Measurements from ENCODE around the gene DOCK2.

Gene DOCK2

DNA sequence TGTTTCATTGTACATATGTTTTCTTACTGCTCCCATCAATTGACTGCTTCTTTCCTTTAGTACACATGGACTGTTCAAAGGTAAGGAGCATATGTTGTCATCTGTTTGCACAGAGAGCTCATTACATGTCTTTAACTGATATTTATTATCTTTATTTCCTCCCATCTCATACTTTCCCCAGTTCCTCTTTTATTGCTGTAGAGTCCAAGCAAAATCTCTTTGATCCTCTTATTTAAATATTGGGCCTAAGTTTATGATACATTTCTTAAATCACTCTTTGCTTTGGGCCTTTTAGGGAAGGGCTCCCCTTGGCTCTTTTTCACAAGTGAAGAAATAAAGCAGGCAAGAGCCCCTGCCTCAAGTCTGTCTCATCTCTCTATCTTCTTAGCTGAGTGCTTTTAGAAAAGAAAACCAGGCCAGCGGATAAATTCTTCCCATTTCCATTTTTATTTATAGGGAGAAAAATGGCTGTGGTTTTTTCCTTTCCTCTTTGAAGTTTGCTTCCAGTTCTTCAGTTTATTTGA is 152.4 kb downstream of the DOCK2 start:
- Histone ChIP-seq H3K4me1 (peaks cover 0 to 7% (median 0%) of the 10 kb centered on the region in 10 experiments; a peak in 3 of 20 replicates), H3K27ac (no peak overlapping the region), H4K20me1 (peaks cover 0 to 77% (median 0%) of the 10 kb centered on the region in 11 experiments; a peak in 4 of 22 replicates), H3K9me3 (replicated peaks in 1 of 11) (no peaks in the 10 kb centered on the region), H3K4me3 (no peak overlapping the region), H3K36me3 (peaks cover 13 to 99% (median 37%) of the 10 kb centered on the region in 11 experiments; a peak in 21 of 22 replicates), H3K9ac (no peak overlapping the region), H3K27me3 (no peaks in the 10 kb centered on the region), H3K4me2 (no peak overlapping the region)
- no peak for TF ChIP-seq Cebpa-rat (IDR thresholded peaks at IDR 0.05)

GRCh38 chr5:169791251-169791650 is 154.2 kb downstream of the DOCK2 start:
- TF ChIP-seq Cebpa-rat (IDR thresholded peaks at IDR 0.05): no peak
- Histone ChIP-seq H4K20me1 (peaks cover 0 to 69% (median 0%) of the 10 kb centered on the region in 11 experiments; a peak in 5 of 22 replicates), H3K27me3 (no peaks in the 10 kb centered on the region), H3K27ac (no peak overlapping the region), H3K4me3 (no peak overlapping the region), H3K9ac (no peak overlapping the region), H3K4me2 (0 out of 22 replicates have a peak overlapping the region, but pooled peaks of 2 of the 11 experiments have one; percentile 4), H3K4me1 (peaks cover 0 to 7% (median 0%) of the 10 kb centered on the region in 10 experiments; a peak in 3 of 20 replicates), H3K9me3 (replicated peaks in 1 of 11) (no peaks in the 10 kb centered on the region), H3K36me3 (peaks cover 10 to 99% (median 46%) of the 10 kb centered on the region in 11 experiments; a peak in 21 of 22 replicates)

DNA sequence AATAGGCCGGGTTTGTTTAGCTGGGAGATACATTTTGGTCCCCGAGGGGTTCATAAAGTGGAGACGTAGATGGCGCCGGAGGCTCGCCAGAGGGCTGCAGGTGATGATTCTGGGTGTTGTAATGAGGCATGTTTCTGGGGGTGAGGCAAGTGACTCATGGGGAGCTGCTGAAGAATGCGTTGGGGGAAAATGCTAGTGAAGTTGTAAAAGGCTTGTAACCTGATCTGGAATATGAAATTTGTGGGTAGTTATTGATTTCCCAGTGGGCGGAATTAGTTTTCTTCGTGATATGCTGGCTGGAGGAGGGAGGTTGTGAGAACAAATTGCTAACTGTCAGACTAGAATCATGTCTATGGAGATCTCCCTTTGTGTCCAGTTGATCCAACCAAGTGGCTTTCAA is 158.3 kb downstream of the DOCK2 start:
- Histone ChIP-seq H3K27ac (no peak overlapping the region), H3K9ac (no peak overlapping the region), H3K4me1 (peaks cover 0 to 10% (median under 1%) of the 10 kb centered on the region in 10 experiments; a peak in 5 of 20 replicates), H3K36me3 (peaks cover 11 to 99% (median 65%) of the 10 kb centered on the region in 11 experiments; a peak in 21 of 22 replicates), H4K20me1 (peaks cover 0 to 62% (median 0%) of the 10 kb centered on the region in 11 experiments; a peak in 5 of 22 replicates), H3K4me3 (no peak overlapping the region), H3K4me2 (no peak overlapping the region), H3K9me3 (replicated peaks in 1 of 11) (no peaks in the 10 kb centered on the region), H3K27me3 (no peaks in the 10 kb centered on the region)
- TF ChIP-seq Cebpa-rat (IDR thresholded peaks at IDR 0.05): no peak

DNA sequence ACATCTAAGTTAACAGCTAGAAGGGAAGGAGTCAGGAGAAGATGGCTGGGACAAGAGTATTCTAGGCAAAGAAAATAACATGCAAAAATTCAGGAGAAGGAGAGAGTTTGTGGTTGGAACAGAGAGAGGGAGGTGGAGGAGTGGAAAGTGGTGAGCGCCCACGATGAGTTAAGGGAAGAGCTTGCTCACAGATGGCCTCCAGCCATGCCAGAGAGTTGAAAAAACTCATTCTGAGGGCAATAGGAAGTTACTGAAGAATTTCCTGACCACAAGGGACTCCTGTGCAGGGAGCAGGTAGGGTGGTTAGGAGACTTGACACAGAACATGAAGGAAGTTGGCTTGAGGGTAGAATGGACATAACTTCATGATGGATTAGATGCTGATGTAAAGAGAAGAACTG is 159.7 kb downstream of the DOCK2 start:
- no peak overlapping the region for H3K4me2 ChIP-seq
- H3K9me3 ChIP-seq (replicated peaks in 1 of 11): no peaks in the 10 kb centered on the region
- TF ChIP-seq Cebpa-rat (IDR thresholded peaks at IDR 0.05): no peak
- H3K9ac ChIP-seq: no peak overlapping the region
- H3K27ac ChIP-seq: no peak overlapping the region
- H3K27me3 ChIP-seq: no peaks in the 10 kb centered on the region
- H3K36me3 ChIP-seq: peaks cover 11 to 98% (median 65%) of the 10 kb centered on the region in 11 experiments; a peak in 21 of 22 replicates
- H3K4me1 ChIP-seq: peaks cover 0 to 15% (median 5%) of the 10 kb centered on the region in 10 experiments; a peak in 7 of 20 replicates
- no peak overlapping the region for H3K4me3 ChIP-seq
- peaks cover 0 to 62% (median 0%) of the 10 kb centered on the region in 11 experiments; a peak in 5 of 22 replicates for H4K20me1 ChIP-seq

DNA sequence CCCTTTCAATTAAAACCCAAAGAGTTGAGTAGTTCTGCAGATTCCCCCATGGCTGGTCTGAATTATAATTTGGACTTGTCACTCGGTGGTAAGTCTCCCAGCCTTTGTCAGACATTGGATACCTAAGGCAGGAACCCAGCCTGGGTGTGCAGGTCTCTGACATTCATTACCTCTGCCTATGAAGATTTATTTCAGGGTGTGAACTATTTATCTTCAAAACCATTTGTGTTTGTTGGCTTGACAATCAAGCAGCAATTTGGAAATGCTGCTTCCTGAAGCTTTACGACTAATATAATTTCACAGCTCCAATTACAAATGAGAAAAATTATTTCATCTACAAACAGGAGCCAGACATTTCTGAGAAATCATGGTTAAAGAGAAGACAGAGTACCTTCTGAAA is 160.5 kb downstream of the DOCK2 start:
- H3K4me3 ChIP-seq: no peak overlapping the region
- H3K9me3 ChIP-seq (replicated peaks in 1 of 11): no peaks in the 10 kb centered on the region
- H3K27ac ChIP-seq: no peak overlapping the region
- no peak overlapping the region for H3K4me2 ChIP-seq
- H4K20me1 ChIP-seq: peaks cover 0 to 69% (median 0%) of the 10 kb centered on the region in 11 experiments; a peak in 5 of 22 replicates
- no peaks in the 10 kb centered on the region for H3K27me3 ChIP-seq
- H3K36me3 ChIP-seq: peaks cover 11 to 97% (median 63%) of the 10 kb centered on the region in 11 experiments; a peak in 21 of 22 replicates
- peaks cover 0 to 22% (median 5%) of the 10 kb centered on the region in 10 experiments; a peak in 7 of 20 replicates for H3K4me1 ChIP-seq
- TF ChIP-seq Cebpa-rat (IDR thresholded peaks at IDR 0.05): no peak
- H3K9ac ChIP-seq: no peak overlapping the region

- Histone ChIP-seq H3K4me1 (peaks cover 0 to 28% (median 11%) of the 10 kb centered on the region in 10 experiments; a peak in 15 of 20 replicates), H3K9me3 (replicated peaks in 1 of 11) (no peaks in the 10 kb centered on the region), H3K27ac (no peak overlapping the region), H3K36me3 (peaks cover 11 to 97% (median 61%) of the 10 kb centered on the region in 11 experiments), H3K27me3 (no peaks in the 10 kb centered on the region), H3K4me3 (no peak overlapping the region), H3K9ac (no peak overlapping the region), H3K4me2 (no peak overlapping the region), H4K20me1 (peaks cover 0 to 68% (median 0%) of the 10 kb centered on the region in 11 experiments; a peak in 5 of 22 replicates)
- no peak for TF ChIP-seq Cebpa-rat (IDR thresholded peaks at IDR 0.05)
Observed at GRCh38 chr5:169798438-169798837, 161.4 kb downstream of the DOCK2 start.

- no peak overlapping the region for H3K9ac ChIP-seq
Observed at GRCh38 chr5:169798906-169799660, 162.0 kb downstream of the DOCK2 start.

DNA sequence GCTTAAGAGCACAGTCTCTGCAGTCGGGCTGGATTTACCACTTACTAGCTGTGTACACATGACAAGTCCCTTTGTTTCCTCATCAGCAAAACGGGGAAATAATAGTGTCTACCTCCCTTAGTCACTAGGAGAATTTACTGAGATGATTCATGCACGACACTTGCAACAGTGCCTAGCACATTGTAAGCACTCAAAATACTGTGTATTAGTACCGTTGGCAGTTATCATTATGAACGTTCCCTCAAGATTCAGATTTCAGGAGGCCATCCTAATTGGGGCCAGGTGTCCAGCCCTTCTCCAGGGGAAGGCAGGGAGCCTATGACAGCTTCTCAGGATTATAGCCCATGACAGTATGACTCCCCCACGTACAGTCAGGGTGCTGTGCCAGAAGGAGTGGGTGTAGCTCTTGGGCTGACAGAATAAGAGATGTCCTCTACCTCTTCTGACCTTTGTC is 164.3 kb downstream of the DOCK2 start:
- H3K4me3 ChIP-seq: no peak overlapping the region
- no peaks in the 10 kb centered on the region for H3K9me3 ChIP-seq (replicated peaks in 1 of 11)
- peak overlapping the region in 1 of 11 experiments; percentile 32; a peak in 1 of 22 replicates for H3K9ac ChIP-seq
- peaks cover 0 to 79% (median 0%) of the 10 kb centered on the region in 11 experiments; a peak in 6 of 22 replicates for H4K20me1 ChIP-seq
- no peaks in the 10 kb centered on the region for H3K27me3 ChIP-seq
- H3K4me2 ChIP-seq: peak overlapping the region in 3 of 11 experiments; percentile 4 to 41 (median 19); a peak in 5 of 22 replicates
- H3K4me1 ChIP-seq: peaks cover 14 to 51% (median 30%) of the 10 kb centered on the region in 10 experiments
- no peak for TF ChIP-seq Cebpa-rat (IDR thresholded peaks at IDR 0.05)
- H3K27ac ChIP-seq: peak overlapping the region in 3 of 11 experiments; percentile 7 to 62 (median 33); a peak in 3 of 22 replicates
- H3K36me3 ChIP-seq: peaks cover 23 to 98% (median 63%) of the 10 kb centered on the region in 11 experiments

More at GRCh38 chr5:169798906-169799660, 162.0 kb downstream of the DOCK2 start:
- no peaks in the 10 kb centered on the region for H3K27me3 ChIP-seq
- H3K4me2 ChIP-seq: no peak overlapping the region
- no peak for TF ChIP-seq Cebpa-rat (IDR thresholded peaks at IDR 0.05)
- peaks cover 17 to 97% (median 61%) of the 10 kb centered on the region in 11 experiments for H3K36me3 ChIP-seq
- H3K9me3 ChIP-seq (replicated peaks in 1 of 11): no peaks in the 10 kb centered on the region
- peaks cover 0 to 34% (median 17%) of the 10 kb centered on the region in 10 experiments; a peak in 15 of 20 replicates for H3K4me1 ChIP-seq
- no peak overlapping the region for H3K4me3 ChIP-seq
- no peak overlapping the region for H3K27ac ChIP-seq
- peaks cover 0 to 68% (median 0%) of the 10 kb centered on the region in 11 experiments; a peak in 5 of 22 replicates for H4K20me1 ChIP-seq
